ENCODE results near the gene PLEKHM2.

- TF ChIP-seq CTCF (conservative IDR thresholded peaks at IDR 0.05 in 1 of 2, IDR thresholded peaks at IDR 0.05 in 1 of 2; ENCODE audit: extremely low read depth in 1 of 2, insufficient read depth in 1 of 2, low read depth in 1 of 2, low read length in 2 of 2) (no peak), EZH2 (IDR thresholded peaks at IDR 0.05; ENCODE audit: borderline replicate concordance, low read length) (no peak)
Observed at GRCh38 chr1:15758343-15758931, 74.3 kb downstream of the PLEKHM2 start, which contains the start of gene FBLIM1.

All from mammary epithelial cell (primary cell).